ENCODE measurements around the gene UTP18. TPM values are rescaled to one million over a fixed set of nuclear protein-coding genes. Genes with fewer than 3 reads are reported as not detected.

Gene UTP18
- total and polyA plus RNA-seq, 2 of the 13 experiments (the other 11 are each of a cell fraction or from before 2014, with no cell fraction given), result 35.2 to 104 TPM

DNA sequence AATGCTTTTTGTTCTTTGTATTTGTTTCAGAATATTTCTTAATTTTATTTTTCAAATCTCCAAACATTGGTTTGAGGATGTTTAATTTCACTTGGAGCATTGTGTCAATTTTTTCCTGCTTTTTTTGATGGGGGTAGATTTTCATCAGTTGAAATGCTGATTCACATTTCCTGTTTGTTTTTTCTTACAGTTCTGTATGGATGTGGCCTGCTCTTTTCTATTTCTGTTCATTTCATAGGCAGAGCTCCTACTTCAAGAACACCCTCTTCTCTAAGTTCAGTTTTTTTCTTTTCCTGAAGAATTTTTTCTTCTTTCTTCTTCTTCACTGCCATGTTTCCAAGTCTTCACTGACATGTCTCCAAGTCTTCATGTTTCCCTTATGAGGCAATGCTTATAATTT, 9.3 kb upstream of the UTP18 start (continued):
- no peak for TF ChIP-seq NPAS2 (CRISPR knock-in tag; IDR thresholded peaks at IDR 0.05; ENCODE audit: borderline replicate concordance)

DNA sequence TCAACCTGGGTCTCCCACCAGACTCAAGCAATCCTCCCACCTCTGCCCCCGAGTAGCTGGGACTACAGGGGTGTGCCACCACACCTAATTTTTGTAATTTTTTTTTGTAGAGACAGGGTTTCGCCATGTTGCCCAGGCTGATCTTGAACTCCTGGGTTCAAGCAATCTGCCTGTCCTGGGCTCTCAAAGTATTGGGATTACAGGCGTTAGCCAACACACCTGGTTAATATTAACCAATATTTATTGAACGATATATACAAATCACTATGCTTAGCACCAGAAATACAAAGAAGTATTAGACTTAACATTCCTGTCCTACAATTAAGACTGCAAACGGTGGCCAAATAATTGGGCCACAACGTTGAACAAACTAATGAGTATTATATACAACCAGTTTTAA, 4.7 kb upstream of the UTP18 start:
- peaks cover 43% of the 10 kb centered on the region for H4K20me1 ChIP-seq (ENCODE audit: insufficient read depth, low read length)
- peak overlapping the region; percentile 93 for H3K4me2 ChIP-seq (ENCODE audit: low read depth, low read length)
- peak overlapping the region; percentile 31 for H3K27ac ChIP-seq (ENCODE audit: extremely low read length, insufficient read depth, low read length)
- CTCF ChIA-PET (ENCODE audit: low intra/inter-chr PET ratio, low total read pairs), result no interaction called here
- H3K36me3 ChIP-seq (replicated peaks in 1 of 2; ENCODE audit: control insufficient read depth in 1 of 2, insufficient read depth in 2 of 2, low read length in 2 of 2), result peaks cover 13 to 28% of the 10 kb centered on the region in 2 experiments
- H3K27me3 ChIP-seq (ENCODE audit: control insufficient read depth in 1 of 2, insufficient read depth in 2 of 2, low read length in 2 of 2), result no peaks in the 10 kb centered on the region
- POLR2A ChIA-PET, result no interaction called here
- peak overlapping the region; percentile 30; the same call in 1 of the 2 replicates for H3K9ac ChIP-seq (ENCODE audit: insufficient read depth, low read depth, low read length)
- intact Hi-C loops (cut with micrococcal nuclease; ENCODE audit: unreplicated experiment) (no loop called here), in situ Hi-C loops (cut with HindIII; ENCODE audit: extremely low pct_ligation_motif_present, low pct_unique_long_range_greater_than_20kb) (no loop called here)
- ATAC-seq, result no peak
- peak overlapping the region; percentile 3 to 96 (median 8); a peak in 2 of 6 replicates for H3K4me3 ChIP-seq (replicated peaks in 1 of 3; ENCODE audit: insufficient read depth in 1 of 3, low read depth in 2 of 3, low read length in 3 of 3)
- H3K79me2 ChIP-seq (ENCODE audit: insufficient read depth, low read length), result peaks cover 79% of the 10 kb centered on the region
- H3K4me1 ChIP-seq (ENCODE audit: insufficient read depth, low read length), result peaks cover 56% of the 10 kb centered on the region
- H2AFZ ChIP-seq (ENCODE audit: low read length), result no peak overlapping the region
- WGBS (ENCODE audit: low lambda C conversion rate), result 27% methylated on average over 6 of the region's 6 CpGs
- no peak for FAIRE-seq
- H3K9me3 ChIP-seq (ENCODE audit: low read length), result no peaks in the 10 kb centered on the region
- no peak for DNase-seq (ENCODE audit: low spot score)
- no TSS peak for BruUV-seq (replicated peaks)
- TF ChIP-seq, protein P1, sequence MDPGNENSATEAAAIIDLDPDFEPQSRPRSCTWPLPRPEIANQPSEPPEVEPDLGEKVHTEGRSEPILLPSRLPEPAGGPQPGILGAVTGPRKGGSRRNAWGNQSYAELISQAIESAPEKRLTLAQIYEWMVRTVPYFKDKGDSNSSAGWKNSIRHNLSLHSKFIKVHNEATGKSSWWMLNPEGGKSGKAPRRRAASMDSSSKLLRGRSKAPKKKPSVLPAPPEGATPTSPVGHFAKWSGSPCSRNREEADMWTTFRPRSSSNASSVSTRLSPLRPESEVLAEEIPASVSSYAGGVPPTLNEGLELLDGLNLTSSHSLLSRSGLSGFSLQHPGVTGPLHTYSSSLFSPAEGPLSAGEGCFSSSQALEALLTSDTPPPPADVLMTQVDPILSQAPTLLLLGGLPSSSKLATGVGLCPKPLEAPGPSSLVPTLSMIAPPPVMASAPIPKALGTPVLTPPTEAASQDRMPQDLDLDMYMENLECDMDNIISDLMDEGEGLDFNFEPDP (CRISPR knock-in tag; conservative IDR thresholded peaks at IDR 0.05), result no peak
- TF ChIP-seq ZNF720 (CRISPR knock-in tag; IDR thresholded peaks at IDR 0.05) (no peak), CREB1 (IDR thresholded peaks at IDR 0.05) (no peak), CREB1 (CRISPR knock-in tag; IDR thresholded peaks at IDR 0.05) (0 out of 2 replicates have a peak, but pooled peaks have one; percentile 4), XBP1 (CRISPR knock-in tag; IDR thresholded peaks at IDR 0.05) (no peak)
- TF ChIP-seq, protein P2, sequence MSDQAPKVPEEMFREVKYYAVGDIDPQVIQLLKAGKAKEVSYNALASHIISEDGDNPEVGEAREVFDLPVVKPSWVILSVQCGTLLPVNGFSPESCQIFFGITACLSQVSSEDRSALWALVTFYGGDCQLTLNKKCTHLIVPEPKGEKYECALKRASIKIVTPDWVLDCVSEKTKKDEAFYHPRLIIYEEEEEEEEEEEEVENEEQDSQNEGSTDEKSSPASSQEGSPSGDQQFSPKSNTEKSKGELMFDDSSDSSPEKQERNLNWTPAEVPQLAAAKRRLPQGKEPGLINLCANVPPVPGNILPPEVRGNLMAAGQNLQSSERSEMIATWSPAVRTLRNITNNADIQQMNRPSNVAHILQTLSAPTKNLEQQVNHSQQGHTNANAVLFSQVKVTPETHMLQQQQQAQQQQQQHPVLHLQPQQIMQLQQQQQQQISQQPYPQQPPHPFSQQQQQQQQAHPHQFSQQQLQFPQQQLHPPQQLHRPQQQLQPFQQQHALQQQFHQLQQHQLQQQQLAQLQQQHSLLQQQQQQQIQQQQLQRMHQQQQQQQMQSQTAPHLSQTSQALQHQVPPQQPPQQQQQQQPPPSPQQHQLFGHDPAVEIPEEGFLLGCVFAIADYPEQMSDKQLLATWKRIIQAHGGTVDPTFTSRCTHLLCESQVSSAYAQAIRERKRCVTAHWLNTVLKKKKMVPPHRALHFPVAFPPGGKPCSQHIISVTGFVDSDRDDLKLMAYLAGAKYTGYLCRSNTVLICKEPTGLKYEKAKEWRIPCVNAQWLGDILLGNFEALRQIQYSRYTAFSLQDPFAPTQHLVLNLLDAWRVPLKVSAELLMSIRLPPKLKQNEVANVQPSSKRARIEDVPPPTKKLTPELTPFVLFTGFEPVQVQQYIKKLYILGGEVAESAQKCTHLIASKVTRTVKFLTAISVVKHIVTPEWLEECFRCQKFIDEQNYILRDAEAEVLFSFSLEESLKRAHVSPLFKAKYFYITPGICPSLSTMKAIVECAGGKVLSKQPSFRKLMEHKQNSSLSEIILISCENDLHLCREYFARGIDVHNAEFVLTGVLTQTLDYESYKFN (CRISPR knock-in tag; conservative IDR thresholded peaks at IDR 0.05), result 0 out of 2 replicates have a peak, but pooled peaks have one; percentile 35
- TF ChIP-seq, protein P3, sequence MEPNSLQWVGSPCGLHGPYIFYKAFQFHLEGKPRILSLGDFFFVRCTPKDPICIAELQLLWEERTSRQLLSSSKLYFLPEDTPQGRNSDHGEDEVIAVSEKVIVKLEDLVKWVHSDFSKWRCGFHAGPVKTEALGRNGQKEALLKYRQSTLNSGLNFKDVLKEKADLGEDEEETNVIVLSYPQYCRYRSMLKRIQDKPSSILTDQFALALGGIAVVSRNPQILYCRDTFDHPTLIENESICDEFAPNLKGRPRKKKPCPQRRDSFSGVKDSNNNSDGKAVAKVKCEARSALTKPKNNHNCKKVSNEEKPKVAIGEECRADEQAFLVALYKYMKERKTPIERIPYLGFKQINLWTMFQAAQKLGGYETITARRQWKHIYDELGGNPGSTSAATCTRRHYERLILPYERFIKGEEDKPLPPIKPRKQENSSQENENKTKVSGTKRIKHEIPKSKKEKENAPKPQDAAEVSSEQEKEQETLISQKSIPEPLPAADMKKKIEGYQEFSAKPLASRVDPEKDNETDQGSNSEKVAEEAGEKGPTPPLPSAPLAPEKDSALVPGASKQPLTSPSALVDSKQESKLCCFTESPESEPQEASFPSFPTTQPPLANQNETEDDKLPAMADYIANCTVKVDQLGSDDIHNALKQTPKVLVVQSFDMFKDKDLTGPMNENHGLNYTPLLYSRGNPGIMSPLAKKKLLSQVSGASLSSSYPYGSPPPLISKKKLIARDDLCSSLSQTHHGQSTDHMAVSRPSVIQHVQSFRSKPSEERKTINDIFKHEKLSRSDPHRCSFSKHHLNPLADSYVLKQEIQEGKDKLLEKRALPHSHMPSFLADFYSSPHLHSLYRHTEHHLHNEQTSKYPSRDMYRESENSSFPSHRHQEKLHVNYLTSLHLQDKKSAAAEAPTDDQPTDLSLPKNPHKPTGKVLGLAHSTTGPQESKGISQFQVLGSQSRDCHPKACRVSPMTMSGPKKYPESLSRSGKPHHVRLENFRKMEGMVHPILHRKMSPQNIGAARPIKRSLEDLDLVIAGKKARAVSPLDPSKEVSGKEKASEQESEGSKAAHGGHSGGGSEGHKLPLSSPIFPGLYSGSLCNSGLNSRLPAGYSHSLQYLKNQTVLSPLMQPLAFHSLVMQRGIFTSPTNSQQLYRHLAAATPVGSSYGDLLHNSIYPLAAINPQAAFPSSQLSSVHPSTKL (CRISPR knock-in tag; IDR thresholded peaks at IDR 0.05), result peak; percentile 20; the same call in 1 of the 2 replicates
- TF ChIP-seq, protein P4, sequence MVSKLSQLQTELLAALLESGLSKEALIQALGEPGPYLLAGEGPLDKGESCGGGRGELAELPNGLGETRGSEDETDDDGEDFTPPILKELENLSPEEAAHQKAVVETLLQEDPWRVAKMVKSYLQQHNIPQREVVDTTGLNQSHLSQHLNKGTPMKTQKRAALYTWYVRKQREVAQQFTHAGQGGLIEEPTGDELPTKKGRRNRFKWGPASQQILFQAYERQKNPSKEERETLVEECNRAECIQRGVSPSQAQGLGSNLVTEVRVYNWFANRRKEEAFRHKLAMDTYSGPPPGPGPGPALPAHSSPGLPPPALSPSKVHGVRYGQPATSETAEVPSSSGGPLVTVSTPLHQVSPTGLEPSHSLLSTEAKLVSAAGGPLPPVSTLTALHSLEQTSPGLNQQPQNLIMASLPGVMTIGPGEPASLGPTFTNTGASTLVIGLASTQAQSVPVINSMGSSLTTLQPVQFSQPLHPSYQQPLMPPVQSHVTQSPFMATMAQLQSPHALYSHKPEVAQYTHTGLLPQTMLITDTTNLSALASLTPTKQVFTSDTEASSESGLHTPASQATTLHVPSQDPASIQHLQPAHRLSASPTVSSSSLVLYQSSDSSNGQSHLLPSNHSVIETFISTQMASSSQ (IDR thresholded peaks at IDR 0.05; ENCODE audit: low read depth), result peak; percentile 81
- TF ChIP-seq, protein P4 (CRISPR knock-in tag; IDR thresholded peaks at IDR 0.05; ENCODE audit: borderline replicate concordance), result peak; percentile 78; the same call in 1 of the 2 replicates

Measured in HepG2 (cell line).